Measurements from ENCODE around the gene HPX. TPM values are rescaled to one million over a fixed set of nuclear protein-coding genes. Genes with fewer than 3 reads are reported as not detected.

The HPX gene
- total RNA-seq, 2 donors from 2014 or later: 0.58 to 1.3 TPM

GRCh38 chr11:6414874-6415328 is 25.9 kb downstream of the HPX start:
- no peaks in the 10 kb centered on the region for H3K4me1 Mint-ChIP-seq
- no peaks in the 10 kb centered on the region for H3K27me3 Mint-ChIP-seq
- no peak overlapping the region for H3K4me3 Mint-ChIP-seq
- H3K27ac Mint-ChIP-seq: no peak overlapping the region
- peaks cover 14% of the 10 kb centered on the region for H3K36me3 Mint-ChIP-seq (ENCODE audit: low read depth)
- ATAC-seq (replicated peaks): peak; percentile 69
- H3K9me3 Mint-ChIP-seq: no peaks in the 10 kb centered on the region

DNA sequence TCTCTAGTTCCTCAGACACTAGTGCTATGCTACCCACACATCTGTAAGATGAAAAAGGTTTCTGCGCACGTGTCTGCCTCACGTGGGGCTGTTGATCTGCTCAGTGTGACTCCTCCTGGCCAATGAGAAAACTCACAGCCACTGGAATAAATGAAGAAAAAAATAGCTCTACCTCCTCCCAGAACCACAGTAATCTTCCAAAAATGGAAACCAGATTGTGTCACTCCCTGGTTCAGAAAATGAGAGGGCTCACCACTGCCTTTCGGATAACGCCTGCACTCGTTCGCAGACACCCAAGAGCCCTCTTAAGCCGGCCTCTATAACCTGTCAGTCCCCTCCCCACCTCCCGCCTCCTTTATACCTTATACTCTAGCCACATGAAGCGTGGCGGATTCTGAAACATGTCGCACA is 27.0 kb downstream of the HPX start:
- no peak overlapping the region for H3K4me3 Mint-ChIP-seq
- H3K4me1 Mint-ChIP-seq: no peaks in the 10 kb centered on the region
- no peaks in the 10 kb centered on the region for H3K27me3 Mint-ChIP-seq
- no peak overlapping the region for H3K27ac Mint-ChIP-seq
- no peaks in the 10 kb centered on the region for H3K9me3 Mint-ChIP-seq
- peaks cover 24% of the 10 kb centered on the region for H3K36me3 Mint-ChIP-seq (ENCODE audit: low read depth)
- ATAC-seq (replicated peaks): peak; percentile 76

GRCh38 chr11:6411594-6412031 is 29.2 kb downstream of the HPX start:
- H3K27me3 Mint-ChIP-seq: no peaks in the 10 kb centered on the region
- no peaks in the 10 kb centered on the region for H3K9me3 Mint-ChIP-seq
- H3K4me3 Mint-ChIP-seq: no peak overlapping the region
- peaks cover 29% of the 10 kb centered on the region for H3K36me3 Mint-ChIP-seq (ENCODE audit: low read depth)
- no peak overlapping the region for H3K27ac Mint-ChIP-seq
- no peak for ATAC-seq (replicated peaks)
- H3K4me1 Mint-ChIP-seq: peaks cover 14% of the 10 kb centered on the region

DNA sequence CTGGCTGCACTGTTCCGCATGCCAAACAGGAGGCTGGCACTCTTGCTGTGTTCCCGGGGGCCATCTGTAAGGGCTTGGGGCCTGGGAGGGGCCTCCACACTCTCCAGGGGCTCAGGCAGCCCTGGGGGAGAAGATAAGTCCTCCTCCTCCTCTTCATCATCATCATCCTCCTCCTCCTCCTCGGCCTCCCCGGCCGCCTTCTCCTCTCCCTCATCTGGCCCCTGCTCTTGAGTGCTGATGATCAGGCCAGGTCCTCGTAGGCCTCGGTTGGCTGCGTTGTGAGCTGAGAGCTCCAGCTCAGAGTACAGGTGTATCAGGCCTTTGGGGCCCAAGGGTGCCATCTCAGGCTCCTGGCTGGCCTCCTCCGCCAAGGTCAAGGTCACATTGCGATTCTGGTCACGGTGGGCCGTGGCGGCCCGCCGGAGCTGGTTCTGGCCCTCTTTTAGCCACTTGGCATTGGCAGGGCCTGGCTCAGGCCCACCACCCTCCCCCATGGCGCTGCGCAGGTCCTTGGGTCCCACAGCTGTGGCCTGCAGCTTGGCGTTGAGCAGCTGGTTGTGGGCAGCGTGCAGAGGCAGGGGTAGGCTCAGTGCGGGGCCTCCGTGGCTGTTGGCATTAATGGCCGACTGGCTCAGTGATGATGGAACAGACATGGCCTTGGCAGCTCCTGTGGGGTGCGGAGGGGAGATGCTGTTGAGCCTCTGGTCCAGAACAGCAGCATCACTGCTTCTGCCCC is 29.9 kb downstream of the HPX start:
- no peak for ATAC-seq (replicated peaks)
- no peaks in the 10 kb centered on the region for H3K9me3 Mint-ChIP-seq
- peaks cover 29% of the 10 kb centered on the region for H3K36me3 Mint-ChIP-seq (ENCODE audit: low read depth)
- no peak overlapping the region for H3K27ac Mint-ChIP-seq
- H3K27me3 Mint-ChIP-seq: no peaks in the 10 kb centered on the region
- H3K4me3 Mint-ChIP-seq: no peak overlapping the region
- peaks cover 21% of the 10 kb centered on the region for H3K4me1 Mint-ChIP-seq

DNA sequence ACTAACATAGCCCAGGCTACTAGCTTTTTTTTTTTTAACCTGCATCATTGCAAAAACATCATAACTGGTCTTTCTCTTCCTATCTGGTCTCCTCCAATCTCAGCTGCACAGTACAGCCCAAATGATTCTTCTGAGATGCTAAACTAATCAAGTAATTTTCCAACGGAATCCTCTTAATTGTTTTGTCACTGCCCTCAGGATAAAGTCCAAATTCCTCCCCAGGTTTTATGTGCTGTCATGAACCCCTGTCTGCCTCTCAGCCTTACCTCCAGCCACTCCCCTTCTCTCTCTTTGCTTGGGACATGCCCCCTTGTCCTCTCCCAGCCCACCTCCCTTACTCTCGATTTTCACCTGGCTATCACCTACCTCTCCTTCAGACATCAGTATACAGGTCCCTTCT is 34.4 kb downstream of the HPX start:
- H3K9me3 Mint-ChIP-seq: no peaks in the 10 kb centered on the region

GRCh38 chr11:6405846-6406245 is 34.9 kb downstream of the HPX start:
- no peak for ATAC-seq (replicated peaks)
- no peak overlapping the region for H3K27ac Mint-ChIP-seq
- H3K4me1 Mint-ChIP-seq: peaks cover 49% of the 10 kb centered on the region
- H3K27me3 Mint-ChIP-seq: no peaks in the 10 kb centered on the region
- H3K4me3 Mint-ChIP-seq: no peak overlapping the region
- H3K9me3 Mint-ChIP-seq: no peaks in the 10 kb centered on the region
- peaks cover 33% of the 10 kb centered on the region for H3K36me3 Mint-ChIP-seq (ENCODE audit: low read depth)

More for the DNA sequence above, 34.4 kb downstream of the HPX start:
- peaks cover 49% of the 10 kb centered on the region for H3K4me1 Mint-ChIP-seq
- H3K27me3 Mint-ChIP-seq: no peaks in the 10 kb centered on the region
- ATAC-seq (replicated peaks): no peak
- H3K27ac Mint-ChIP-seq: peak overlapping the region; percentile 9
- H3K4me3 Mint-ChIP-seq: no peak overlapping the region
- peaks cover 39% of the 10 kb centered on the region for H3K36me3 Mint-ChIP-seq (ENCODE audit: low read depth)

- Mint-ChIP-seq H3K4me1 (peaks cover 49% of the 10 kb centered on the region), H3K9me3 (no peaks in the 10 kb centered on the region), H3K36me3 (ENCODE audit: low read depth) (peaks cover 29% of the 10 kb centered on the region), H3K27me3 (no peaks in the 10 kb centered on the region), H3K4me3 (peak overlapping the region; percentile 91), H3K27ac (no peak overlapping the region)
- ATAC-seq (replicated peaks): no peak
Observed at GRCh38 chr11:6405052-6405667, 35.6 kb downstream of the HPX start.

DNA sequence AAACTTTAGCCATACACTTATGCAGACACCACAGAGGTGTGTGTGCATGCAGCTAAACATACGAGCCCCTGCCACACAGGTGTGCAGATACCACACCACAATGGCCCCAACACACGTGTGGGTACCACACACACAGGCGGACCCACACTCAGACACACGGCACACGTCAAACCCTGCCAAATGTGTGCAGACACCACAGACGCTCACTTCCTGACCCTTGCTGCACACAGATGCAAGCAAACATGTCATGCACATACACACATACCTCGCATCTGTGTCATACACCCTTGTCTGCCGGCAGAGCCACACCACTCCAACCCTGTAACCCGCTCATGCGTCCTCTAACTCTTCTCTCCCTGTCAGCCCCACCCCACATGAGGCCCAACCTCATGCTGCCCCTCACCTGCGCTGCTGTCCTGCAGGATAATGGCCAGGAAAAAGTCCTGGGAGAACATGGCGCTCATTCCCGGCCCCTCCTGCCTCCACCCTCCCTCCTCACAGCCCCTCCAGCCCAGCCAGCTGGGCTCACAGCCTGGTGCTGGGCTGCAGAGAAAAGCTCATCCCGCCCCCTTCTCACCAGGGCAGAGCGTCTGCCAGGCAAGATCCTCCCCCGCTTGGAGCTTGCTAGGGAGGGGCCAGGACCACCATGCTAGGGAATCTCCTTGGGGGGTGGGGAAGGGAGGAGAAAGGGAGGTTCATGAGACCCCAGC is 36.3 kb downstream of the HPX start:
- peak overlapping the region; percentile 36 for H3K27ac Mint-ChIP-seq
- H3K36me3 Mint-ChIP-seq (ENCODE audit: low read depth): peaks cover 29% of the 10 kb centered on the region
- ATAC-seq (replicated peaks): peak; percentile 26
- H3K9me3 Mint-ChIP-seq: no peaks in the 10 kb centered on the region
- H3K4me1 Mint-ChIP-seq: peaks cover 50% of the 10 kb centered on the region
- H3K27me3 Mint-ChIP-seq: no peaks in the 10 kb centered on the region
- H3K4me3 Mint-ChIP-seq: peak overlapping the region; percentile 91

DNA sequence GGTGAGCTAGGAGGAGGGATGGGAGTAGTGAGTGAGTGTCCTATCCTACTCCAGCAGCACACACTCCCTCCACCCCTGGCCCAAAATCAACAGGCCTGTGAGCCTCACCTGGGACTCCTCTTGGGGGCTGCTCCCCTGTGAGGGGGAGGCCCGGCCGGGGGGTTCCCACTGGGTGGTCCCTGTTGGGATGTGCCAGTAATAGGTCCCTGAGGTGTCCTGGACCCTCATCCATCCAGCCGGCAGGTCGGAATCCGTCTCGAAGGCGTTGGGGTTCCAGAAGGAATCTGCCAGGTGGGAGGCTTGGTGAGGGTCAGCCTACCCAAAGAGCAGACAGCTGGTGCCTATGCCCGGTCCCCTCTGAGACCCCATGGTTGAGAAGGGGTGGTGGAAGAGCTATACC is 37.2 kb downstream of the HPX start:
- H3K4me1 Mint-ChIP-seq: peaks cover 58% of the 10 kb centered on the region
- H3K4me3 Mint-ChIP-seq: peak overlapping the region; percentile 91
- no peak for ATAC-seq (replicated peaks)
- H3K9me3 Mint-ChIP-seq: no peaks in the 10 kb centered on the region
- H3K36me3 Mint-ChIP-seq (ENCODE audit: low read depth): peaks cover 33% of the 10 kb centered on the region
- peak overlapping the region; percentile 98 for H3K27ac Mint-ChIP-seq
- H3K27me3 Mint-ChIP-seq: no peaks in the 10 kb centered on the region

GRCh38 chr11:6402561-6402981 is 38.2 kb downstream of the HPX start:
- Mint-ChIP-seq H3K4me3 (peak overlapping the region; percentile 91), H3K36me3 (ENCODE audit: low read depth) (peaks cover 35% of the 10 kb centered on the region), H3K9me3 (no peaks in the 10 kb centered on the region), H3K4me1 (peaks cover 53% of the 10 kb centered on the region), H3K27ac (peak overlapping the region; percentile 98), H3K27me3 (no peaks in the 10 kb centered on the region)
- peak; percentile 95 for ATAC-seq (replicated peaks)

DNA sequence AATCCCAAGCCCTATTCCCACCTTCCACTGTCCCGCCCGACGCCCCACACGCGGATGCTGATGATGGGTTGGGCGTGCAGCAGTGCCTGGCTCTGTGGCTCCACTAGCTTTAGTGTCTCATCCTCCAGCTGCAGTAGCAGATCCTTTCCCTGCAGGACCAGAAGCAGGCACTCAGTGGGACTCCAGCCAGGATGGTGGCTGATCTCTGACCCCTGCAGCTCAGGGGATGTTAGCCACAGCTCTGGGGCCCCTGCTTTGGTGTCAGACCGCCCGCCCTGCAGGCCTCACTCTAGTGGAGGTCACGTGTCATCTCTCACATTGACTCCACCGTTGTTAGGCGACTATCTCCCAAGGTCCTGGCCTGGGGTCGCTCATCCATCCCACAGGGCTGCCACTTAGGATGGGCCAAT is 38.7 kb downstream of the HPX start:
- Mint-ChIP-seq H3K36me3 (ENCODE audit: low read depth) (peaks cover 35% of the 10 kb centered on the region), H3K9me3 (no peaks in the 10 kb centered on the region), H3K27ac (peak overlapping the region; percentile 98), H3K4me3 (peak overlapping the region; percentile 91), H3K4me1 (peaks cover 49% of the 10 kb centered on the region), H3K27me3 (no peaks in the 10 kb centered on the region)
- ATAC-seq (replicated peaks): peak; percentile 66

DNA sequence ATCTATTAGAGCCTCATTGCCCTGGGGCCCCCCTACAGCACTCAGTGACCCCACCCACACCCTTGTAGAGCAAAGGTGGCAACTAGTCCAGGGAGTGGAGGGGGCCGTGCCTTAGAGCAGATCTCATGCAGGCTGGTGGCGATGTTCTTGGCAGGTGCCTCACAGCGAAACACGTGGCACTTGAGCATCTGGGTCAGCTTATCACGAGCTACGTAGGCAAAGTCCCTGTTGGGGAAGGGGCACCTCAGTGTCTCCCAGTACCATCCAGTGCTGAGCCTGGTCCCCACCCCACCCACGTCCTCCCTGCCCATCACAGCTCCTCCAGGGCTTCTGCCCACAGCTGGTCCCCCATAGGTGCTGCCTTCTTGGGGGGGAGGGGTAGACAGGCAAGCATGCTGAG is 39.3 kb downstream of the HPX start:
- Mint-ChIP-seq H3K4me1 (peaks cover 43% of the 10 kb centered on the region), H3K27ac (no peak overlapping the region), H3K36me3 (ENCODE audit: low read depth) (peaks cover 35% of the 10 kb centered on the region)

DNA sequence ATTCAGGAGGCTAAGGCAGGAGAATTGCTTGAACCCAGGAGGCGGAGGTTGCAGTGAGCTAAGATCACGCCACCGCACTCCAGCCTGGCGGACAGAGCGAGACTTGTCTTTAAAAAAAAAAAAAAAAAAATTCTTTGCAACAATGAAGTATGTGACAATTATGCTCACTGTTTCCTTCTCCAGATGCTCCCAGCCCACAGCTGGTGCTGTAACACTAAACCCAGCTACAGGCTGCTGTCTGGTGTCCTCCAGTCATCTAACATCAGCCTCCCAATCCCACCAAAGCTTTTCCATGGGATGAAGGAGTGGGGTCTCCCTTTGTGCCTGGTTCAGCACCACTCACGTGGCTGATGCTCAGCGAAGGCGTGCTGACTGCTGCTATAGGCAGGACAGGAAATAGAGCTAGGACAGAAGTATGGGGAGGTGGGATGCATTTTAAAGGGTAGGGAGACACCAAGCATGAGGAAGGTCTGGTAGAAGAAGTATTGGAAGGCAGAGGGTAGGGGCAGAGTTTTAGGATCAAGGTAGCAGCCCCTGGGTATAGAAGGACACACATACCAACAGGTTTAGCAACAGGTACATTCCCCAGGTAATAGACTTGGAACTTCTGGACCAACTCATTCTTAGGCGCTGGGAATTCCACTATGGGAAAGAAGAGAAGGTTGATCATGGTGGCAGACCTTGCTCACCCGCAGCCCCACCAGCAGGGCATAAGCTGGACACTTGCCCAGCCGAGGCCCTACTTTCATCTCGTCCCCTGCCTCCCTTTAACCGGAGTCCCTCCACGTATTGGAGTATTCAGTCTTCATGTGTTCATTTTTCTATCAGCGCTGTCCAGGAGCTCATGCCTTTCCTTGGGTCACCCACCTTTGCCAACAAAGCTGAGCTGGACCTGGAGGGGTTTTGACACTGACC is 40.1 kb downstream of the HPX start:
- no peaks in the 10 kb centered on the region for H3K27me3 Mint-ChIP-seq
- peaks cover 37% of the 10 kb centered on the region for H3K4me1 Mint-ChIP-seq
- no peaks in the 10 kb centered on the region for H3K9me3 Mint-ChIP-seq
- ATAC-seq (replicated peaks): no peak
- H3K4me3 Mint-ChIP-seq: no peak overlapping the region
- no peak overlapping the region for H3K27ac Mint-ChIP-seq
- peaks cover 35% of the 10 kb centered on the region for H3K36me3 Mint-ChIP-seq (ENCODE audit: low read depth)

More for the DNA sequence above, 39.3 kb downstream of the HPX start:
- no peak for ATAC-seq (replicated peaks)
- H3K27me3 Mint-ChIP-seq: no peaks in the 10 kb centered on the region
- no peaks in the 10 kb centered on the region for H3K9me3 Mint-ChIP-seq
- no peak overlapping the region for H3K4me3 Mint-ChIP-seq

DNA sequence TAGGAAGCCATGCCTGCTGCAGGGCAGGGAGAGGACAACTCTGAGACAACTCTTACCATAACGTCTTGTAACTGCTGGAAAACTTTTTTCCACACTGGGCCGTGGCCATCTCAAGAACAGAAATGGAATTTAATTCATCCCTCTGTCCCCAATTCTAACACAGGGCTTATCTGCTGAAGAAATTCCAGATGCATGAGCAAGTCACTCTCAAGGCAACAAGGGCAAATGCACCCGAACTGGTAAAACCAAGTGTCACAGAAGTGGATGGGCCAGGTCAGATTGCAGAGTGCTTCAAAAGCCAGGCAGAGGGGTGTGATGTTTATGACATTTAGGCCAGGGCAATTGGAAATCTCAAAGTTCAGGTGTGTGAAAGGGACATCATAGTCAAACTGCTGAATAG is 43.2 kb downstream of the HPX start:
- no peak overlapping the region for H3K4me3 Mint-ChIP-seq
- no peak overlapping the region for H3K27ac Mint-ChIP-seq
- H3K27me3 Mint-ChIP-seq: no peaks in the 10 kb centered on the region
- peaks cover 22% of the 10 kb centered on the region for H3K4me1 Mint-ChIP-seq
- peaks cover 40% of the 10 kb centered on the region for H3K36me3 Mint-ChIP-seq (ENCODE audit: low read depth)
- no peaks in the 10 kb centered on the region for H3K9me3 Mint-ChIP-seq
- ATAC-seq (replicated peaks): no peak
